Measurements from ENCODE around the gene PALM. TPM values are rescaled to one million over a fixed set of nuclear protein-coding genes. Genes with fewer than 3 reads are reported as not detected.
A peak's percentile ranks its signal among the peaks of the same experiment; 100 is the strongest.

The PALM gene
- total RNA-seq, 2 experiments from 2014 or later = not detected

DNA sequence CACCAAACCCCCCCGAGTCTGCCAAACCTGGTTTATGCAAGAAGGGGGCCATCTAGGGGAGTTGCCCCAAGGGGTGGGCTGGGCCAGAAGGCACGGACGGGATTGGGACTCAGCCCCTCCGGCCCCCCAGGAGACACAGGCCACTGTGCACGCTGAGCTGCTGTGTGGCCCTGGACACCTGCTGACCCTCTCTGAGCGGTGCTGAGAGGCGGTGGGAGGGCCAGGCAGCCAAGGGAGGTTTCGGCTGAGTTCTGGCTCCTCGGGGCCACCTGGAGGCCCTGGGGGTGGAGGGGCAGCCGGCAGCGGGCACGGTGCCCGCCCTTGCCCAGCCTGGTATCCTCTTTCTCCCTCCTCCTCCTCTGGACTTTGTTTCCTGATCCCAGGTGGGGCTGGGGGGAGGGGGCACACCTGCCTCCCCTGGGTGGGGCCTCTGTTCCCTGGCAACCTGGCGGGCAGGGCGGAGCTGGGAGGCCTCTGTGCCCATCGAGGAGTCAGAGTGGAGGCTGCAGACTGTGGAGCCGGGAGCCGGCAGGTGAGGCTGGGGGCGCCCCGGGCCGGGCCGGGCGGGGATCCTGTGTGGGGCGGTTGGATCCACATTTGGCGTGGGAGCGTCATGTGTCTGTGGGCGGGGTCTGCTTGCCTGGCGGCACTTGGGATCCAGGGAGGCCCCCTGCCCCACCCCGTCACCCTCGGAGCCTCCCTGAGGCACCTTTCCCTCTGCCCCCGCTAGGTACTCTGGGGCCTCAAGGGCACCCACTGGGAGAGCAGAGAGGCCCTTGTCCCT, 42.1 kb downstream of the PALM start, which contains the start of gene MISP:
MISP (plus strand) TSS at position 473 of the 784 bp plus-strand sequence. CDS start 5,835 bp downstream, outside the sequence.
- Mint-ChIP-seq H3K4me3 (no peak within 1 kb of the TSS), H3K36me3 (no peaks in the 10 kb centered on the region), H3K9me3 (ENCODE audit: low read depth) (peaks cover 3% of the 10 kb centered on the region), H3K27ac (no peak within 1 kb of the TSS), H3K4me1 (no peaks in the 10 kb centered on the region), H3K27me3 (no peaks in the 10 kb centered on the region)
- ATAC-seq (no peak), DNase-seq (no peak)
- CTCF ChIA-PET = no interaction called here

DNA sequence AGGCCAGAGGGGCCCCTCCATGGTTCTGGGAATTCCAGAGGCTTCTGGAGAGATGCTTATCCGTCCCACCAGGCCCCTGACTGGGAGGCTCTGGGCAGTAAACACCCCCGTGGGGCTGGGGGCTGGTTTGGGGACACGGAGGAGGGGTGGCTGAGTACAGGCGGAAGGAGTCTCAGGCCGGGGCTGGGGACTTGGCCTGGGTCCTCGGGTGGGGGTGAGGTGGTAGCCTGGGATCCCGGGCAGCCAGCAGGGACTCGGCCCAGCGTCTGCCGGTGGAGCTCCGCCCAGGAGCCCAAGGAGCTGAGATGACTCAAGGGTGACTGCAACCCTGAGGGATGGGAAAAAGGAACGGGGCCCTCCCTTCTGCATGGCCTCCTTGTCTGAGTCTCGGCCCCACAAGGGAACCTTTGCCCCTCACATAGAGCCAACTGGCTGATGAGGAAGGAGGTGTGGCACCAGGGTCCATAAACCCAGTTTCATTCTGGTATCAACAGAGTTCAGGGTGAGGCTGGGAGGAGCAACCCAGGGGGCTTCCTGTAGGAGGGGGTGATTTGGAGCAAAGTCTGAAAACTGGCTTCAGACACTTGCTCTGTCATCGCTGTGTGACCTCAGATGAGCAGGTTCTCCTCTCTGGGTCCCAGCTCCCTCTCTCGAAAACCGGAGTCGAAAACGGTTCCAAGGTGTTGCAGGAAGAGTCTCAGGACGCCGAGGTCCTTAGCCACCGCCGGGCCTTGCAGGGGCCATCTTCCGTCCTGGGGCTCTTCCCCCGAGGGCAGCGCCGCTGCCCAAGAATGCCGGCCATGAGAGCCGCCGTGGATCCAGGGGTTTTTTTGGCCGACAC, 43.0 kb downstream of the PALM start:
- CTCF ChIA-PET = no interaction called here
- ATAC-seq (no peak), DNase-seq (no peak)
- no peak overlapping the region for H3K27ac Mint-ChIP-seq
- H3K27me3 Mint-ChIP-seq = no peaks in the 10 kb centered on the region
- H3K9me3 Mint-ChIP-seq (ENCODE audit: low read depth) = no peaks in the 10 kb centered on the region
- no peaks in the 10 kb centered on the region for H3K4me1 Mint-ChIP-seq
- H3K4me3 Mint-ChIP-seq = no peak overlapping the region
- H3K36me3 Mint-ChIP-seq = no peaks in the 10 kb centered on the region

DNA sequence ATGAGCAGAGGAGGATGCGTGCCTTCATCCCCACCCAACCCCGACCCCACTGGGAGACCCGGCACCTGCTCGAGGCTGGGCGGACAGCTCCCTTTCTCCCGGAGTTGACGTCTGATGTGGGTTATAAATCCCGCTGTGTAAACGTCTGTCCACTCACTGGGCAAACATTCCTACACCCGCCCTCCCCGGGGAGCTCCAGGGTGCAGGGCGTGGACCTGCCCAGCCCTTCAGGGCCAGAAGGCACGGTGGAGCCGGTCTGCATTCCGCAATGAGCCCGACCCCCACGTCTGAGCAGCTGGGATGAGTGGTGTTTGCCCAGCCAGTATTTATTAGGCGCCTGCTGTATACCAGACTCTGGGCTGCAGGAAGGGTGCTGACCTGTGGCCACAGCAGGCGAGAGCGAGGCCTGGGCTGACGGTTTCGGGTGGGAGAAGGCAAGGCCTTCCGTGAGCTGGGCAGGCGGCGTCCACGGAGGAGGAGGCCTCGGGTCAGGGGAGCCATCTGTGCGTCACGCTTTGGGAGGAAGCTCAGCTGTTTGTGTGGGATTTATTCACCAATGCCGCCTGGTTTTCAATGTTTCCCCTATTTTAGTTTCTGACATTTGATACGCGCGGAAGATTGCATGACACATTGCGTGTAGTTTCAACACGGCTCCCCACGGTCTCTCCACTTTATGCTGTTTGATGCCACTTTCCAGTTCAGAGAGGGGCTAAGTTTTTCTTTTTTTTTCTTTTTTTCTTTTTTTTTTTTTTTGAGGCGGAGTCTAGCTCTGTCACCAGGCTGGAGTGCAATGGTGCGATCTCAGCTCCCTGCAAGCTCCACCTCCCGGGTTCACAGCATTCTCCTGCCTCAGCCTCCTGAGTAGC, 44.1 kb downstream of the PALM start:
- no peaks in the 10 kb centered on the region for H3K4me1 Mint-ChIP-seq
- H3K4me3 Mint-ChIP-seq = no peak overlapping the region
- no peak for DNase-seq
- H3K9me3 Mint-ChIP-seq (ENCODE audit: low read depth) = no peaks in the 10 kb centered on the region
- CTCF ChIA-PET = no interaction called here
- H3K36me3 Mint-ChIP-seq = no peaks in the 10 kb centered on the region
- no peak overlapping the region for H3K27ac Mint-ChIP-seq
- H3K27me3 Mint-ChIP-seq = no peaks in the 10 kb centered on the region
- ATAC-seq = no peak

DNA sequence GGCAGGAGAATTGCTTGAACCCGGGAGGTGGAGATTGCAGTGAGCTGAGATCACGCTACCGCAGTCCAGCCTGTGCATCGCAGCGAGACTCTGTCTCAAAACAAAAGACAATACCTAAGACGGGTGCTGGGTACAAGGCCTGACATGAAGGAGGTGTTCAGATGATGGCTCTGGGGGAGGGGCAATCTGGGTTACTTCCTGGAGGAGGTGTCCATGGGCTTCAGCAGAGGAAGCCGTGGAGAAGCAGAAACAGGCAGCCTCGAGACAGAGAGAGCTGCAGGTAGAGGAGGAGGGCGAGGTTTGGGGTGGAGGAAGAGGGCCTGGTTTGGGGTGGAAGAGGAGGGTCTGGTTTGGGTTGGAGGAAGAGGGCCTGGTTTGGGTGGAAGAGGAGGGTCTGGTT, 45.8 kb downstream of the PALM start:
- no peak overlapping the region for H3K4me3 Mint-ChIP-seq
- no peak for ATAC-seq
- no peak overlapping the region for H3K27ac Mint-ChIP-seq
- no peaks in the 10 kb centered on the region for H3K36me3 Mint-ChIP-seq
- H3K9me3 Mint-ChIP-seq (ENCODE audit: low read depth) = peaks cover under 1% of the 10 kb centered on the region
- no peak for DNase-seq
- CTCF ChIA-PET = no interaction called here
- H3K4me1 Mint-ChIP-seq = no peaks in the 10 kb centered on the region
- no peaks in the 10 kb centered on the region for H3K27me3 Mint-ChIP-seq

DNA sequence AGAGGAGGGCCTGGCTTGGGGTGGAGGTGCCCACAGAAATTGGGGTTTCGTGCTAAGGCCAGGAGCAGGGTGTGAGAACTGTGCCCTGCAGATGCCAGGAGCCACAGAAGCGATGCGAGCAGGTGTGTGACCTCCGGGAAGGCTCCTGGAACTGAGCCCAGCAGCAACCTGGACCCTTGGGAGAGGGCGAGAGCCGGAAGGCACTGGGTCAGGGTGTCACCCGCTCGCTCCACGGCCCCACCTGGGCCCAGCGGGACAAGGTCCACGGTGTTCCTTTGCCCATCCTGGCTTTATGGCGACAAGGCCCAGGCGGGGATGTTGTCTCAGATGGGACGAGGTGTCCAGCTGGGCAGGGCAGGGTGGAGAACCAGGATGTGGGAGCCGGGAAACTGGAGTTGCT, 46.3 kb downstream of the PALM start:
- peaks cover 4% of the 10 kb centered on the region for H3K9me3 Mint-ChIP-seq (ENCODE audit: low read depth)
- H3K4me3 Mint-ChIP-seq = no peak overlapping the region
- H3K4me1 Mint-ChIP-seq = no peaks in the 10 kb centered on the region
- DNase-seq (no peak), ATAC-seq (no peak)
- H3K36me3 Mint-ChIP-seq = no peaks in the 10 kb centered on the region
- no peaks in the 10 kb centered on the region for H3K27me3 Mint-ChIP-seq
- no peak overlapping the region for H3K27ac Mint-ChIP-seq
- CTCF ChIA-PET = no interaction called here

DNA sequence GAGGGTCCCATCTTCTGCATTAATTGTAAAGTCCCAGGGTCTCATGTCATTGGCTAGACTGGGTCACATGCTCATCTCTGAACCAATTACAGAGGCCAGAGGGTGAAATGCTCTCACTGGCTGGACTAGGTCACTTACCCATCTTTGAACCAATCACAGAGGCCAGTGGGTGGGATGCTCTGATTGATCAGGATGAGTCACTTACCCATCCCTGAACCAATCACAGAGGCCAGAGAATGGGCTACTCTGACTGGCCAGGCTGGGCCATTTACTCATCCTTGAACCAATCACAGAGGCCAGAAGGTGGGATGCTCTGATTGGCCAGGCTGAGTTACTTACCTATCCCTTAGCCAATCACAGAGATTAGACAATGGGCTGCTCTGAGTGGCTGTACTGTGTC, 47.5 kb downstream of the PALM start:
- H3K4me3 Mint-ChIP-seq = no peak overlapping the region
- no peak for DNase-seq
- no peaks in the 10 kb centered on the region for H3K36me3 Mint-ChIP-seq
- ATAC-seq = peak; percentile 33
- H3K4me1 Mint-ChIP-seq = no peaks in the 10 kb centered on the region
- CTCF ChIA-PET = no interaction called here
- no peaks in the 10 kb centered on the region for H3K27me3 Mint-ChIP-seq
- H3K9me3 Mint-ChIP-seq (ENCODE audit: low read depth) = peaks cover 4% of the 10 kb centered on the region
- H3K27ac Mint-ChIP-seq = no peak overlapping the region

DNA sequence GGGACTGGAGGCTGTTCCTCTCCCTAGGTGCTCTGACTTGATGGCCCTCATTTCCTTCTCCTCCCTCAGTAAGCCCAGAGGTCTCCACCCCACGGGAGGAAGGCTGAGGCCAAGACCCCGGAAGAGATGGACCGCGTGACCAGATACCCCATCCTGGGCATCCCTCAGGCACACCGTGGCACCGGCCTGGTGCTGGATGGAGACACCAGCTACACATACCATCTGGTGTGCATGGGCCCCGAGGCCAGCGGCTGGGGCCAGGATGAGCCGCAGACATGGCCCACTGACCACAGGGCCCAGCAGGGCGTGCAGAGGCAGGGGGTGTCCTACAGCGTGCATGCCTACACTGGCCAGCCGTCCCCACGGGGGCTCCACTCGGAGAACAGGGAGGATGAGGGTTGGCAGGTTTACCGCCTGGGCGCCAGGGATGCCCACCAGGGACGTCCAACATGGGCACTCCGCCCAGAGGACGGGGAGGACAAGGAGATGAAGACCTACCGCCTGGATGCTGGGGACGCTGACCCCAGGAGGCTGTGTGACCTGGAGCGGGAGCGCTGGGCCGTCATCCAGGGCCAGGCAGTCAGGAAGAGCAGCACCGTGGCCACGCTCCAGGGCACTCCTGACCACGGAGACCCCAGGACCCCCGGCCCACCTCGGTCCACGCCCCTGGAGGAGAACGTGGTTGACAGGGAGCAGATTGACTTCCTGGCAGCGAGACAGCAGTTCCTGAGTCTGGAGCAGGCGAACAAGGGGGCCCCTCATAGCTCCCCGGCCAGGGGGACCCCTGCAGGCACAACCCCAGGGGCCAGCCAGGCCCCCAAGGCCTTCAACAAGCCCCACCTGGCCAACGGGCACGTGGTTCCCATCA, 48.3 kb downstream of the PALM start:
- Mint-ChIP-seq H3K27ac (no peak overlapping the region), H3K27me3 (no peaks in the 10 kb centered on the region), H3K4me3 (no peak overlapping the region), H3K36me3 (no peaks in the 10 kb centered on the region), H3K4me1 (no peaks in the 10 kb centered on the region), H3K9me3 (ENCODE audit: low read depth) (peaks cover 4% of the 10 kb centered on the region)
- no peak for ATAC-seq
- no peak for DNase-seq
- CTCF ChIA-PET = no interaction called here

DNA sequence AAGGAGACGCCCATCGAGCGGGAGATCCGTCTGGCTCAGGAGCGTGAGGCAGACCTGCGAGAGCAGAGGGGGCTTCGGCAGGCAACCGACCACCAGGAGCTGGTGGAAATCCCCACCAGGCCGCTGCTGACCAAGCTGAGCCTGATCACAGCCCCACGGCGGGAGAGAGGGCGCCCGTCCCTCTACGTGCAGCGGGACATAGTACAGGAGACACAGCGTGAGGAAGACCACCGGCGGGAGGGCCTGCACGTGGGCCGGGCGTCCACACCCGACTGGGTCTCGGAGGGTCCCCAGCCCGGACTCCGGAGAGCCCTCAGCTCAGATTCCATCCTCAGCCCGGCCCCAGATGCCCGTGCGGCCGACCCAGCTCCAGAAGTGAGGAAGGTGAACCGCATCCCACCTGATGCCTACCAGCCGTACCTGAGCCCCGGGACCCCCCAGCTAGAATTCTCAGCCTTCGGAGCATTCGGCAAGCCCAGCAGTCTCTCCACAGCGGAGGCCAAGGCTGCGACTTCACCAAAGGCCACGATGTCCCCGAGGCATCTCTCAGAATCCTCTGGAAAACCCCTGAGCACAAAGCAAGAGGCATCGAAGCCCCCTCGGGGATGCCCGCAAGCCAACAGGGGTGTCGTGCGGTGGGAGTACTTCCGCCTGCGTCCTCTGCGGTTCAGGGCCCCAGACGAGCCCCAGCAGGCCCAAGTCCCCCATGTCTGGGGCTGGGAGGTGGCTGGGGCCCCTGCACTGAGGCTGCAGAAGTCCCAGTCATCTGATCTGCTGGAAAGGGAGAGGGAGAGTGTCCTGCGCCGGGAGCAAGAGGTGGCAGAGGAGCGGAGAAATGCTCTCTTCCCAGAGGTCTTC, 49.3 kb downstream of the PALM start:
- no peak for DNase-seq
- Mint-ChIP-seq H3K27ac (no peak overlapping the region), H3K27me3 (no peaks in the 10 kb centered on the region), H3K36me3 (no peaks in the 10 kb centered on the region), H3K9me3 (ENCODE audit: low read depth) (peaks cover 4% of the 10 kb centered on the region), H3K4me1 (no peaks in the 10 kb centered on the region), H3K4me3 (no peak overlapping the region)
- CTCF ChIA-PET = interaction anchor here (1.2 kb wide), 1 partner anchor 12 kb away, joined by 5 read pairs; no protein-coding TSS in a partner anchor
- no peak for ATAC-seq

DNA sequence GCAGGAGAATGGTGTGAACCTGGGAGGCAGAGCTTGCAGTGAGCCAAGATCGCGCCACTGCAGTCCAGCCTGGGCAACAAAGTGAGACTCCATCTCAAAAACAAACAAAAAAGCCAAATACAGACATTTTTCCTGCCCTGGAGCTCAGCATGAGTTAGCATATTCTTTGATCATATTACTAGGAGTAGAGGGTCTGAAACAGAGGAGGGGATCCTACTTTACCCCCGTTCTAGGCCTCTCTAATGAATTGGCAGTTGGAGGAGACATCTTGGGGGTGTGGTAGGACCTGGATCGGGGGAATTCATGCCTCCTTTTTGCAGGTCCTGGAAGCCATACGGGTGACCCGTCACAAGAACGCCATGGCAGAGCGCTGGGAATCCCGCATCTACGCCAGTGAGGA, 54.4 kb downstream of the PALM start:
- Mint-ChIP-seq H3K27me3 (no peaks in the 10 kb centered on the region), H3K9me3 (ENCODE audit: low read depth) (peaks cover 4% of the 10 kb centered on the region), H3K27ac (no peak overlapping the region), H3K4me3 (no peak overlapping the region), H3K36me3 (no peaks in the 10 kb centered on the region), H3K4me1 (no peaks in the 10 kb centered on the region)
- DNase-seq = no peak
- CTCF ChIA-PET = interaction anchor here (0.7 to 1.5 kb wide), 3 partner anchors 23 to 238 kb away, joined by 3 read pairs; no protein-coding TSS in a partner anchor
- no peak for ATAC-seq

DNA sequence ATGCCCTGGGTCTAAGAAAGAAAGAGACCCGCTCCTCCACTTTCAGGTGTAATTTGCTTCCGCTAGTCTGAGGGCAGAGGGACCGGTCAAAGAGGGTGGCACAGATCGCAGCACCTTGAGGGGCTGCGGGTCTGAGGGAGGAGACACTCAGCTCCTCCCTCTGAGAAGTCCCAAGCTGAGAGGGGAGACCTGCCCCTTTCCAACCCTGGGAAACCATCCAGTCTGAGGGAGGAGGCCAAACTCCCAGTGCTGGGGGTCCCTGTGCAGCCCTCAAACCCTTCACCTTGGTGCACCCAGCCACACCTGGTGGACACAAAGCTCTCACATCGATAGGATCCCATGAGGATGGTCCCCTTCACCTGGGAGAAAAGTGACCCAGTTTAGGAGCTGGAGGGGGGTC, 55.1 kb downstream of the PALM start:
- ATAC-seq (no peak), DNase-seq (no peak)
- CTCF ChIA-PET = interaction anchor here (0.6 to 1.2 kb wide), 2 partner anchors 22 to 81 kb away, joined by 3 to 4 read pairs; no protein-coding TSS in a partner anchor
- Mint-ChIP-seq H3K27me3 (no peaks in the 10 kb centered on the region), H3K36me3 (no peaks in the 10 kb centered on the region), H3K4me1 (no peaks in the 10 kb centered on the region), H3K27ac (no peak overlapping the region), H3K4me3 (no peak overlapping the region), H3K9me3 (ENCODE audit: low read depth) (peaks cover 4% of the 10 kb centered on the region)

DNA sequence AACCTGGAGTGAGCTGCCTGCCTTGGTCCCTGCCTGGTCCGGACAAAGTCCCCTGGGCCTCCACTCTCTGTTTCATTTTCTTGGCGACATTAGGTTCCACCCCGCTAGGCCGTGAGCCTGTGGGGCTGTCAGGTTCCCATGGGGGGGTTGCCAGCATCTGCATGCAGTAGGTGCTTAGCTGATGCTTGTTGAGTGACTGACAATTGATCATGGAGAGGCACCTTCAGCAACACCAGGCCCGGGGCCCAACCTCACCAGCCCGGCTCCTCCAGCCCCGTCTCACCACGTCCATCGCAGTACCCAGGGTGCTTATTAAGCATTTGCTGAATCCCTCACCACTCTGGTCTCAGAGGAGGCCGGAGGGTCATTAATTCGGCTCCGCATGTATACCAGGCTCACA, 55.6 kb downstream of the PALM start:
- CTCF ChIA-PET = interaction anchor here (0.6 to 1.2 kb wide), 2 partner anchors 22 to 81 kb away, joined by 3 to 4 read pairs; no protein-coding TSS in a partner anchor

More for the DNA sequence above, 55.6 kb downstream of the PALM start:
- Mint-ChIP-seq H3K9me3 (ENCODE audit: low read depth) (peaks cover 4% of the 10 kb centered on the region), H3K27me3 (no peaks in the 10 kb centered on the region), H3K4me1 (no peaks in the 10 kb centered on the region), H3K4me3 (no peak overlapping the region), H3K36me3 (no peaks in the 10 kb centered on the region), H3K27ac (no peak overlapping the region)
- ATAC-seq = no peak
- DNase-seq = no peak
